ENCODE data around the gene TRIM13. TPM values are rescaled to one million over a fixed set of nuclear protein-coding genes. Genes with fewer than 3 reads are reported as not detected.

The TRIM13 gene
- total and polyA plus RNA-seq, 4 experiments from 2014 or later, result 13.4 to 32.4 (median 23.3) TPM

GRCh38 chr13:50026788-50027473 lies 30.1 kb downstream of the TRIM13 start:
- H3K27ac ChIP-seq (ENCODE audit: low read depth, low read length), result no peak overlapping the region
- POLR2A ChIA-PET (ENCODE audit: partially characterized antibody), result no interaction called here

DNA sequence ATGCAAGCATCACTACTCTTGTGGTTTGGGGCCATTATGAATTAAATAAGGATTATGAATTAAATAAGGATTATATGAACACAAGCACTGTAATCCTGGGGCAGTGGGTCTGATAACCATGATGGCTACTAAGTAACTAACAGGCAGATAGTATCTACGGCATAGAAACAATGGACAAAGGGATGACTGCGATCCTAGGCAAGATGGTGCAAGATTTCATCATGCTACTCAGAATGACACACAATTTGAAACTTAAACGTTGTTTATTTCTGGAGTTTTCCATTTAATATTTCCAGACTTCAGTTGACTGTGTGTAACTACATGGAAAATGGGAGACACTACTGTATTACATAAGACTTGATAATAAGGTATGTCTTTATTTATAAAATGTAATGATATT lies 33.5 kb downstream of the TRIM13 start:
- Histone ChIP-seq H3K27ac (ENCODE audit: low read depth, low read length) (no peak overlapping the region), H3K9me3 (ENCODE audit: control insufficient read depth in 1 of 2, low read length in 2 of 2) (no peaks in the 10 kb centered on the region), H3K27me3 (ENCODE audit: insufficient read depth, low read length) (no peaks in the 10 kb centered on the region), H3K4me1 (ENCODE audit: insufficient read depth, low read length) (no peaks in the 10 kb centered on the region), H3K4me3 (ENCODE audit: low read length in 2 of 2) (no peak overlapping the region), H3K36me3 (ENCODE audit: insufficient read depth, low read length) (no peaks in the 10 kb centered on the region)
- Mint-ChIP-seq H3K36me3 (no peaks in the 10 kb centered on the region), H3K27me3 (no peaks in the 10 kb centered on the region), H3K27ac (no peak overlapping the region), H3K4me1 (peaks cover 0 to 9% (median 5%) of the 10 kb centered on the region in 4 donors), H3K4me3 (no peak overlapping the region), H3K9me3 (no peaks in the 10 kb centered on the region)
- DNase-seq, result no peak
- ChIA-PET CTCF (ENCODE audit: partially characterized antibody) (no interaction called here), POLR2A (ENCODE audit: partially characterized antibody) (no interaction called here)
- intact Hi-C loops (cut with micrococcal nuclease), result no loop called here

More at GRCh38 chr13:50026788-50027473, 30.1 kb downstream of the TRIM13 start:
- H3K27me3 Mint-ChIP-seq, result no peaks in the 10 kb centered on the region
- no peaks in the 10 kb centered on the region for H3K27me3 ChIP-seq (ENCODE audit: insufficient read depth, low read length)
- H3K4me1 ChIP-seq (ENCODE audit: insufficient read depth, low read length), result no peaks in the 10 kb centered on the region
- no peaks in the 10 kb centered on the region for H3K9me3 Mint-ChIP-seq
- intact Hi-C loops (cut with micrococcal nuclease), result no loop called here
- peaks cover 3 to 14% of the 10 kb centered on the region in 2 donors for H3K36me3 Mint-ChIP-seq
- peaks cover 0 to 13% (median 4%) of the 10 kb centered on the region in 4 donors for H3K4me1 Mint-ChIP-seq
- H3K36me3 ChIP-seq (ENCODE audit: insufficient read depth, low read length), result no peaks in the 10 kb centered on the region
- no peak overlapping the region for H3K4me3 ChIP-seq (ENCODE audit: low read length in 2 of 2)
- H3K4me3 Mint-ChIP-seq, result no peak overlapping the region
- H3K9me3 ChIP-seq (ENCODE audit: control insufficient read depth in 1 of 2, low read length in 2 of 2), result no peaks in the 10 kb centered on the region
- CTCF ChIA-PET (ENCODE audit: partially characterized antibody), result interaction anchor here (2.2 kb wide), 1 partner anchor 29 kb away, joined by 9 read pairs; the partner anchor contains the start of gene TRIM13
- peak overlapping the region in 4 of 7 donors; percentile 11 to 76 (median 30) for H3K27ac Mint-ChIP-seq
- no peak for DNase-seq

DNA sequence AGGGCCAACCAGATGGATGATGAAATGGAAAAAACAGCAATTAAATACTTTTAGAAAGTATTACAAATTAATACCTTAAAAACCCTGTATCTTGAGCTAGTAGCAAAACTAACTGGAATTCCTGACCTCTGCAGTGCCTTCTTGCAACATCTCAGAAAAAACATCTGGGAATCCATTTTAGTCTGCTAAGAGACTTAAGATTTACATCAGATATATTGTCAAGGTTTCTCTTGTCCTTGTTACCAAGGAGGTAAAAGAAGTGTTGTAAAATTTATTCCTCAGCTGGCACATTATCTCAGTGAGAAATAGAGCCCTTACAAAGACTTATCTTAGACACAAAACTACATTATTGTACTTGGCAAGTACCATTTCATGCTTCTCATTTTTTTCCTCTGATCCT lies 36.9 kb downstream of the TRIM13 start:
- Histone ChIP-seq H3K4me3 (ENCODE audit: low read length in 2 of 2) (no peak overlapping the region), H3K9me3 (ENCODE audit: control insufficient read depth in 1 of 2, low read length in 2 of 2) (no peaks in the 10 kb centered on the region), H3K4me1 (ENCODE audit: insufficient read depth, low read length) (no peaks in the 10 kb centered on the region), H3K27ac (ENCODE audit: low read depth, low read length) (no peak overlapping the region), H3K27me3 (ENCODE audit: insufficient read depth, low read length) (no peaks in the 10 kb centered on the region), H3K36me3 (ENCODE audit: insufficient read depth, low read length) (no peaks in the 10 kb centered on the region)
- Mint-ChIP-seq H3K36me3 (no peaks in the 10 kb centered on the region), H3K4me3 (no peak overlapping the region), H3K4me1 (peaks cover 0 to 3% (median 1%) of the 10 kb centered on the region in 4 donors), H3K27me3 (no peaks in the 10 kb centered on the region), H3K27ac (no peak overlapping the region), H3K9me3 (no peaks in the 10 kb centered on the region)
- CTCF ChIA-PET (ENCODE audit: partially characterized antibody), result no interaction called here
- no peak for DNase-seq
- intact Hi-C loops (cut with micrococcal nuclease), result no loop called here
- POLR2A ChIA-PET (ENCODE audit: partially characterized antibody), result interaction anchor here (1.3 kb wide), 1 partner anchor 91 kb away, joined by 3 read pairs; no protein-coding TSS in a partner anchor

- intact Hi-C loops (cut with micrococcal nuclease), result no loop called here
- no peak overlapping the region for H3K27ac Mint-ChIP-seq
- no peaks in the 10 kb centered on the region for H3K4me1 ChIP-seq (ENCODE audit: insufficient read depth, low read length)
- H3K27me3 ChIP-seq (ENCODE audit: insufficient read depth, low read length), result no peaks in the 10 kb centered on the region
- H3K36me3 Mint-ChIP-seq, result peaks cover 4 to 5% of the 10 kb centered on the region in 2 donors
- ChIA-PET CTCF (ENCODE audit: partially characterized antibody) (no interaction called here), POLR2A (ENCODE audit: partially characterized antibody) (interaction anchor here (1.9 kb wide), 1 partner anchor 13 kb away, joined by 3 read pairs; no protein-coding TSS in a partner anchor)
- no peaks in the 10 kb centered on the region for H3K9me3 ChIP-seq (ENCODE audit: control insufficient read depth in 1 of 2, low read length in 2 of 2)
- no peak overlapping the region for H3K4me3 ChIP-seq (ENCODE audit: low read length in 2 of 2)
- no peaks in the 10 kb centered on the region for H3K9me3 Mint-ChIP-seq
- H3K27me3 Mint-ChIP-seq, result no peaks in the 10 kb centered on the region
- H3K4me1 Mint-ChIP-seq, result peaks cover 0 to 2% (median 0%) of the 10 kb centered on the region in 4 donors
- H3K27ac ChIP-seq (ENCODE audit: low read depth, low read length), result no peak overlapping the region
- DNase-seq, result no peak
- H3K36me3 ChIP-seq (ENCODE audit: insufficient read depth, low read length), result no peaks in the 10 kb centered on the region
- H3K4me3 Mint-ChIP-seq, result no peak overlapping the region
Observed at GRCh38 chr13:50037788-50038187, 40.9 kb downstream of the TRIM13 start.

- Histone ChIP-seq H3K27ac (ENCODE audit: low read depth, low read length) (no peak overlapping the region), H3K4me1 (ENCODE audit: insufficient read depth, low read length) (no peaks in the 10 kb centered on the region), H3K4me3 (ENCODE audit: low read length in 2 of 2) (no peak overlapping the region), H3K27me3 (ENCODE audit: insufficient read depth, low read length) (no peaks in the 10 kb centered on the region), H3K36me3 (ENCODE audit: insufficient read depth, low read length) (no peaks in the 10 kb centered on the region), H3K9me3 (ENCODE audit: control insufficient read depth in 1 of 2, low read length in 2 of 2) (no peaks in the 10 kb centered on the region)
- H3K4me1 Mint-ChIP-seq, result peaks cover 0 to 1% (median 0%) of the 10 kb centered on the region in 4 donors
- H3K36me3 Mint-ChIP-seq, result peaks cover 4 to 7% of the 10 kb centered on the region in 2 donors
- intact Hi-C loops (cut with micrococcal nuclease), result no loop called here
- ChIA-PET POLR2A (ENCODE audit: partially characterized antibody) (interaction anchor here (1.0 to 1.9 kb wide), 3 partner anchors 12 to 220 kb away, joined by 3 read pairs; no protein-coding TSS in a partner anchor), CTCF (ENCODE audit: partially characterized antibody) (interaction anchor here (0.6 kb wide), 1 partner anchor 37 kb away, joined by 4 read pairs; no protein-coding TSS in a partner anchor)
- no peaks in the 10 kb centered on the region for H3K27me3 Mint-ChIP-seq
- DNase-seq, result no peak
- H3K9me3 Mint-ChIP-seq, result no peaks in the 10 kb centered on the region
- H3K27ac Mint-ChIP-seq, result peak overlapping the region in 2 of 7 donors; percentile 9 to 15
- H3K4me3 Mint-ChIP-seq, result no peak overlapping the region
Observed at GRCh38 chr13:50038266-50038665, 41.4 kb downstream of the TRIM13 start.

- POLR2A ChIA-PET (ENCODE audit: partially characterized antibody), result interaction anchor here (1.8 kb wide), 1 partner anchor 55 kb away, joined by 4 read pairs; the partner anchor contains the start of gene TRIM13
- Mint-ChIP-seq H3K9me3 (peaks cover 0 to 3% (median 0%) of the 10 kb centered on the region in 8 donors), H3K4me1 (peaks cover 19 to 30% (median 20%) of the 10 kb centered on the region in 4 donors), H3K4me3 (no peak overlapping the region), H3K27me3 (no peaks in the 10 kb centered on the region), H3K27ac (peak overlapping the region in 3 of 7 donors; percentile 3 to 30 (median 15)), H3K36me3 (peaks cover 13 to 15% of the 10 kb centered on the region in 2 donors)
- H3K4me3 ChIP-seq (ENCODE audit: low read length in 2 of 2), result no peak overlapping the region
- CTCF ChIA-PET (ENCODE audit: partially characterized antibody), result interaction anchor here (0.7 kb wide), 1 partner anchor 55 kb away, joined by 3 read pairs; the partner anchor contains the start of gene TRIM13
- no peaks in the 10 kb centered on the region for H3K27me3 ChIP-seq (ENCODE audit: insufficient read depth, low read length)
- intact Hi-C loops (cut with micrococcal nuclease), result no loop called here
- H3K9me3 ChIP-seq (ENCODE audit: control insufficient read depth in 1 of 2, low read length in 2 of 2), result no peaks in the 10 kb centered on the region
- no peak overlapping the region for H3K27ac ChIP-seq (ENCODE audit: low read depth, low read length)
- H3K36me3 ChIP-seq (ENCODE audit: insufficient read depth, low read length), result no peaks in the 10 kb centered on the region
- H3K4me1 ChIP-seq (ENCODE audit: insufficient read depth, low read length), result peaks cover 16% of the 10 kb centered on the region
- DNase-seq, result no peak
Observed at GRCh38 chr13:50052478-50052877, 55.6 kb downstream of the TRIM13 start.

GRCh38 chr13:50053844-50054243 lies 57.0 kb downstream of the TRIM13 start:
- no peaks in the 10 kb centered on the region for H3K36me3 ChIP-seq (ENCODE audit: insufficient read depth, low read length)
- Mint-ChIP-seq H3K4me3 (no peak overlapping the region), H3K9me3 (peaks cover 0 to 3% (median 0%) of the 10 kb centered on the region in 8 donors), H3K27me3 (no peaks in the 10 kb centered on the region), H3K27ac (peak overlapping the region in 1 of 7 donors; percentile 3), H3K36me3 (peaks cover 13 to 18% of the 10 kb centered on the region in 2 donors), H3K4me1 (peaks cover 21 to 30% (median 22%) of the 10 kb centered on the region in 4 donors)
- H3K27ac ChIP-seq (ENCODE audit: low read depth, low read length), result no peak overlapping the region
- H3K4me1 ChIP-seq (ENCODE audit: insufficient read depth, low read length), result peaks cover 16% of the 10 kb centered on the region
- no peaks in the 10 kb centered on the region for H3K27me3 ChIP-seq (ENCODE audit: insufficient read depth, low read length)
- ChIA-PET POLR2A (ENCODE audit: partially characterized antibody) (no interaction called here), CTCF (ENCODE audit: partially characterized antibody) (no interaction called here)
- no peak for DNase-seq
- intact Hi-C loops (cut with micrococcal nuclease), result no loop called here
- H3K4me3 ChIP-seq (ENCODE audit: low read length in 2 of 2), result no peak overlapping the region
- H3K9me3 ChIP-seq (ENCODE audit: control insufficient read depth in 1 of 2, low read length in 2 of 2), result no peaks in the 10 kb centered on the region
